CD14-positive monocyte (primary cell): ENCODE results near the gene THNSL1. TPM values are rescaled to one million over a fixed set of nuclear protein-coding genes. Genes with fewer than 3 reads are reported as not detected.

Experiments used
- DNase-seq, 3 donors: peaks; one replicate each; pipeline ENCODE4 v3.0.0-alpha.2; 2011 to 2022
- H2AFZ ChIP-seq: 2 replicates; pipeline ENCODE4 v1.6.0; 2012; ENCODE audit warnings: mild to moderate bottlenecking, low read depth, low read length, inconsistent platforms; ENCODE audit not compliant: insufficient read depth, poor library complexity, severe bottlenecking
- H3K27ac ChIP-seq, 2 donors: 1 replicate in 1 of 2; 2 replicates in 1 of 2; pipeline ENCODE4 v1.5.1; 2012 to 2013; ENCODE audit warnings: low read length in 2 of 2, control low read depth in 1 of 2, inconsistent platforms in 1 of 2, low read depth in 1 of 2, mild to moderate bottlenecking in 1 of 2
- H3K27me3 ChIP-seq, 2 donors: one replicate each; pipeline versions ENCODE4 v1.6.0 to v1.6.1; 2011 to 2013; ENCODE audit warnings: low read length in 2 of 2; ENCODE audit not compliant: control insufficient read depth in 2 of 2, insufficient read depth in 2 of 2
- H3K36me3 ChIP-seq, 2 donors: replicated peaks in 1 of 2; 1 replicate in 1 of 2; 2 replicates in 1 of 2; pipeline versions ENCODE4 v1.5.1 to v1.6.1; 2012 to 2013; ENCODE audit warnings: low read length in 2 of 2, control low read depth in 1 of 2, inconsistent platforms in 1 of 2, mild to moderate bottlenecking in 1 of 2; ENCODE audit not compliant: insufficient read depth in 2 of 2, control insufficient read depth in 1 of 2
- H3K4me1 ChIP-seq, 2 donors: 1 replicate in 1 of 2; 2 replicates in 1 of 2; pipeline versions ENCODE4 v1.5.1 to v1.6.1; 2012 to 2013; ENCODE audit warnings: low read length in 2 of 2, control low read depth in 1 of 2, inconsistent platforms in 1 of 2, mild to moderate bottlenecking in 1 of 2, moderate library complexity in 1 of 2; ENCODE audit not compliant: insufficient read depth in 2 of 2, control insufficient read depth in 1 of 2
- H3K4me2 ChIP-seq: replicated peaks from 2 replicates; pipeline ENCODE3; 2012; ENCODE audit warnings: low read length, moderate library complexity, mild to moderate bottlenecking; ENCODE audit not compliant: poor library complexity, severe bottlenecking; ENCODE audit errors: extremely low read depth
- H3K4me3 ChIP-seq, 3 experiments: fragments of 200-600 bp in 1 of 3; sonication (generic) in 1 of 3; replicated peaks in 1 of 3; 1 replicate in 2 of 3; 2 replicates in 1 of 3; pipeline ENCODE4 v1.5.1; 2011 to 2013; ENCODE audit warnings: low read length in 3 of 3, mild to moderate bottlenecking in 3 of 3, control low read depth in 2 of 3, low read depth in 2 of 3, inconsistent platforms in 1 of 3, moderate library complexity in 1 of 3
- H3K79me2 ChIP-seq: 2 replicates; pipeline ENCODE4 v1.6.0; 2012; ENCODE audit warnings: mild to moderate bottlenecking, control low read depth, inconsistent platforms, low read length, moderate library complexity; ENCODE audit not compliant: insufficient read depth
- H3K9ac ChIP-seq: 2 replicates; pipeline ENCODE4 v1.6.0; 2017; ENCODE audit warnings: low read length, mild to moderate bottlenecking; ENCODE audit not compliant: insufficient read depth, poor library complexity, severe bottlenecking
- H3K9me3 ChIP-seq, 2 donors: replicated peaks in 1 of 2; 1 replicate in 1 of 2; 2 replicates in 1 of 2; pipeline versions ENCODE4 v1.5.1 to v1.6.1; 2012 to 2013; ENCODE audit warnings: low read length in 2 of 2, control low read depth in 1 of 2; ENCODE audit not compliant: control insufficient read depth in 1 of 2, insufficient read depth in 1 of 2
- H4K20me1 ChIP-seq: 2 replicates; pipeline ENCODE4 v1.6.0; 2012; ENCODE audit warnings: mild to moderate bottlenecking, low read length, control low read depth, moderate library complexity; ENCODE audit not compliant: insufficient read depth
- H3K27ac Mint-ChIP-seq, 7 donors: one replicate each; pipeline ENCODE4 v1.8.0; 2020; ENCODE audit warnings: mild to moderate bottlenecking in 7 of 7, mixed read lengths in 7 of 7, moderate library complexity in 6 of 7, inconsistent platforms in 2 of 7
- H3K27me3 Mint-ChIP-seq, 3 donors: one replicate each; pipeline ENCODE4 v1.8.0; 2021 to 2022; ENCODE audit warnings: low read depth in 3 of 3, mild to moderate bottlenecking in 3 of 3, mixed read lengths in 3 of 3, moderate library complexity in 3 of 3, inconsistent platforms in 1 of 3
- H3K36me3 Mint-ChIP-seq, 2 donors: one replicate each; pipeline ENCODE4 v1.8.0; 2020; ENCODE audit warnings: mixed read lengths in 2 of 2, inconsistent platforms in 1 of 2, mild to moderate bottlenecking in 1 of 2
- H3K4me1 Mint-ChIP-seq: one replicate; pipeline ENCODE4 v1.8.0; 2020; ENCODE audit warnings: mild to moderate bottlenecking, mixed read lengths
- H3K4me3 Mint-ChIP-seq, 2 donors: one replicate each; pipeline ENCODE4 v1.8.0; 2020; ENCODE audit warnings: mild to moderate bottlenecking in 2 of 2, mixed read lengths in 2 of 2, moderate library complexity in 1 of 2
- H3K9me3 Mint-ChIP-seq, 7 donors: one replicate each; pipeline ENCODE4 v1.8.0; 2020 to 2022; ENCODE audit warnings: mixed read lengths in 7 of 7, mild to moderate bottlenecking in 6 of 7, moderate library complexity in 6 of 7, inconsistent platforms in 2 of 7
- WGBS: methylation state at CpG from one replicate; pipeline ENCODE4 v1.1.5; 2013; ENCODE audit warnings: missing lambda C conversion rate; ENCODE audit not compliant: insufficient coverage; 5-methylcytosine and 5-hydroxymethylcytosine counted together
- intact Hi-C, 2 donors: fragments of 100-400 bp; cut with micrococcal nuclease; formaldehyde crosslinking; loops; one replicate each; pipeline versions ENCODE4 v1.15.0 to v1.15.1; 2023
- polyA plus RNA-seq, 3 donors: library from polyadenylated mRNA; depleted of rRNA in 1 of 3; unstranded in 2 of 3; stranded (reverse) in 1 of 3; fragments of 300-500 nt in 2 of 3; fragments of >200 nt in 1 of 3; fragmentation: Illumina TruSeq in 2 of 3; gene quantifications; 1 replicate in 2 of 3; 2 replicates in 1 of 3; pipeline ENCODE4 v1.2.3, GENCODE V29; 2012 to 2021
- TF ChIP-seq, protein P1 (sequence below): fragments of 200-600 bp; IDR thresholded peaks from one replicate; pipeline ENCODE4 v1.8.0; 2022; ENCODE audit warnings: antibody characterized with exemption, mild to moderate bottlenecking

The THNSL1 gene
- polyA plus RNA-seq, 3 donors, result 0.03 to 0.13 TPM; not detected in 1

DNA sequence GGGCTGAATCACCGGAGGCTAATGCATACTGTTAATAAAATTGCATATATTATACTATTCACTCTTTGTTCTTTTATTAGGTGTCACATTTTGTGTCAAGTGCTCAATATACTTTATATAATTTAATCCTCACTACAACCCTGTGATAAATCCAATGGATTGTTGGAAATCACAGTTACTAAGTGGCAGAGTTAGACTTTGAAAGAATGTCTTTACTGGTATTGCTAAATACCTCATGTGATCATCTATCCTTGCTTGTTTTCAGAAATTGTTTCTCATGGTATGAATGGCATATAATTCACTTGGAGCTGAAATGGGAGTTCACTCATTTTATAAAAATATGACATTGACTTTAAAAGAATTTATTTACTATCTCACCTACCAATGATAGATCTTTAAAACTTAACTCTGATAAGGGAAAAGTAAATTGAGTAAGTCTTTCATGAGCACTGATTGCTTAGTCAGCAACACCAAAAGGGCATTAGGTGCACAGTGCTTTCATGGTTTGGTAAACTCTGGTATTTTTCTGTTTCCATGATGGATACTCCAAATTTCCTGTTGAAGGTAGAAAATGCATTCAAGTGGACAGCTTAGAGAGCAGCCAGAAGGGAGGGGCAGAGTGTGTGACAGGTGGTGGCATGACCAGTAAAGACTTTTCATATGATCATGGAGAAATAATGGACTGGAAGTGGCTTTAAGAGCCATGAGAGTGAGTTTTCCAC is 23.0 kb upstream of the THNSL1 start:
- intact Hi-C loops, result no loop called here
- DNase-seq, result no peak
- no peaks in the 10 kb centered on the region for H4K20me1 ChIP-seq
- TF ChIP-seq, protein P1, sequence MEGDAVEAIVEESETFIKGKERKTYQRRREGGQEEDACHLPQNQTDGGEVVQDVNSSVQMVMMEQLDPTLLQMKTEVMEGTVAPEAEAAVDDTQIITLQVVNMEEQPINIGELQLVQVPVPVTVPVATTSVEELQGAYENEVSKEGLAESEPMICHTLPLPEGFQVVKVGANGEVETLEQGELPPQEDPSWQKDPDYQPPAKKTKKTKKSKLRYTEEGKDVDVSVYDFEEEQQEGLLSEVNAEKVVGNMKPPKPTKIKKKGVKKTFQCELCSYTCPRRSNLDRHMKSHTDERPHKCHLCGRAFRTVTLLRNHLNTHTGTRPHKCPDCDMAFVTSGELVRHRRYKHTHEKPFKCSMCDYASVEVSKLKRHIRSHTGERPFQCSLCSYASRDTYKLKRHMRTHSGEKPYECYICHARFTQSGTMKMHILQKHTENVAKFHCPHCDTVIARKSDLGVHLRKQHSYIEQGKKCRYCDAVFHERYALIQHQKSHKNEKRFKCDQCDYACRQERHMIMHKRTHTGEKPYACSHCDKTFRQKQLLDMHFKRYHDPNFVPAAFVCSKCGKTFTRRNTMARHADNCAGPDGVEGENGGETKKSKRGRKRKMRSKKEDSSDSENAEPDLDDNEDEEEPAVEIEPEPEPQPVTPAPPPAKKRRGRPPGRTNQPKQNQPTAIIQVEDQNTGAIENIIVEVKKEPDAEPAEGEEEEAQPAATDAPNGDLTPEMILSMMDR, result no peak
- Mint-ChIP-seq H3K4me1 (peaks cover 8% of the 10 kb centered on the region), H3K4me3 (no peak overlapping the region), H3K27ac (no peak overlapping the region), H3K36me3 (no peaks in the 10 kb centered on the region), H3K27me3 (peaks cover 0 to 3% (median 3%) of the 10 kb centered on the region in 3 donors), H3K9me3 (peaks cover 0 to 2% (median 0%) of the 10 kb centered on the region in 7 donors)
- H3K27me3 ChIP-seq, result no peaks in the 10 kb centered on the region
- H3K4me2 ChIP-seq, result no peak overlapping the region
- H3K4me3 ChIP-seq, result no peak overlapping the region
- no peaks in the 10 kb centered on the region for H3K9me3 ChIP-seq
- H3K4me1 ChIP-seq, result no peaks in the 10 kb centered on the region
- H2AFZ ChIP-seq, result no peak overlapping the region
- no peaks in the 10 kb centered on the region for H3K36me3 ChIP-seq
- H3K27ac ChIP-seq, result no peak overlapping the region
- H3K9ac ChIP-seq, result no peak overlapping the region
- H3K79me2 ChIP-seq, result no peaks in the 10 kb centered on the region
- WGBS, result no CpG with 5 or more reads among the region's 1 CpG

DNA sequence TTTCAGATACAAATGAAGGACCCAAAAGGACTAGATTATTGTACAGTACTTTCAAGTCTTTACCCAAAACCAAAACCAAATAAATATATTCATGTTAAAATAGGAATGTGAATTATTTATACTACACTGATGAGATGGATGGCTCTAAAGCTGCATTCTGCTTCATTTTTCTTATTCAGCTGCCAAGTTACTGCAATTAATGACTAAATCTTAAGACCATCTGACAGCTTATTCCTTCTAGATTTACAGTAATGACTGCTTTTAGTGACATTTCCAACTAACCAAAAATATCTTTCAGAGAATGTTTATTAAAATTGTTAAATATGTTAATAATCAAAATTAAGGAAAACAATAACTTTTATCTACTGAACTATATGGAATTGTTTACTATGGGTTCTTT is 21.3 kb upstream of the THNSL1 start:
- H3K9me3 ChIP-seq, result no peaks in the 10 kb centered on the region
- intact Hi-C loops, result no loop called here
- H3K36me3 ChIP-seq, result no peaks in the 10 kb centered on the region
- no peak overlapping the region for H2AFZ ChIP-seq
- Mint-ChIP-seq H3K27me3 (peaks cover 0 to 3% (median 0%) of the 10 kb centered on the region in 3 donors), H3K36me3 (no peaks in the 10 kb centered on the region), H3K4me3 (no peak overlapping the region), H3K27ac (no peak overlapping the region), H3K9me3 (peaks cover 0 to 5% (median 1%) of the 10 kb centered on the region in 7 donors), H3K4me1 (no peaks in the 10 kb centered on the region)
- no peak for DNase-seq
- no peak overlapping the region for H3K9ac ChIP-seq
- no peaks in the 10 kb centered on the region for H4K20me1 ChIP-seq
- H3K4me3 ChIP-seq, result no peak overlapping the region
- no peak overlapping the region for H3K27ac ChIP-seq
- H3K79me2 ChIP-seq, result no peaks in the 10 kb centered on the region
- H3K27me3 ChIP-seq, result no peaks in the 10 kb centered on the region
- no peaks in the 10 kb centered on the region for H3K4me1 ChIP-seq
- TF ChIP-seq, protein P1, result no peak
- H3K4me2 ChIP-seq, result no peak overlapping the region
